Activated naive CD8-positive, alpha-beta T cell treated with anti-CD3 and anti-CD28 coated beads for 36 hours (primary cell): ENCODE data around the gene TBC1D22A. TPM values are rescaled to one million over a fixed set of nuclear protein-coding genes. Genes with fewer than 3 reads are reported as not detected.

Source experiments
- DNase-seq: peaks from one replicate; pipeline ENCODE4 v3.0.0; 2021
- H3K27ac Mint-ChIP-seq: one replicate; pipeline ENCODE4 v1.8.0; 2022; ENCODE audit warnings: mild to moderate bottlenecking, moderate library complexity, mixed read lengths
- H3K27me3 Mint-ChIP-seq: one replicate; pipeline ENCODE4 v1.8.0; 2022; ENCODE audit warnings: mild to moderate bottlenecking, mixed read lengths
- H3K36me3 Mint-ChIP-seq: one replicate; pipeline ENCODE4 v1.8.0; 2021; ENCODE audit warnings: mild to moderate bottlenecking, mixed read lengths
- H3K4me1 Mint-ChIP-seq: one replicate; pipeline ENCODE4 v1.8.0; 2021; ENCODE audit warnings: mixed read lengths
- H3K4me3 Mint-ChIP-seq: one replicate; pipeline ENCODE4 v1.8.0; 2022; ENCODE audit warnings: mild to moderate bottlenecking, moderate library complexity, mixed read lengths
- H3K9me3 Mint-ChIP-seq: one replicate; pipeline ENCODE4 v1.8.0; 2022; ENCODE audit warnings: mixed read lengths
- total RNA-seq, 2 experiments: library from RNA; stranded (reverse); gene quantifications; one replicate each; pipeline ENCODE4 v1.2.3, GENCODE V29; 2021

TBC1D22A gene
- total RNA-seq, 2 experiments from 2014 or later, result 42.1 to 42.4 TPM

DNA sequence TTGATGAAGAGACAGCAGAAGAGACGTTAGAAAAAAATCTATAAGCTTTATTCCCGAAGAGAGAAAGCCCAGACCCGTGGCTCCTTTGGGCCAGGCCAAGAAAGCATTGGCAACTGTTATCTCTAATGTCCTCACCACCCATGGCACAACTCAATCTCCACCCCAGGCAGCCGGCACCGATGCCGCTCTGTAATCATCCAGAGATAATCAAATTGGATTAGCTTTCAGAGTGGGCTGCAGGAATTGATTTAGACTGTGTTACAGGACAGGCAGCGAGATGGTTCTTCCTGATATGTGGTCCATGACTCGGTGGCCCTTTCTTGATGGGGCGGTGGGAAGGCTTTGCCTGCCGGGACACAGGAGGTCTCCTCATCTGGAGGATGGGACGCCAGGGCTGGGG lies 383.9 kb downstream of the TBC1D22A start:
- Mint-ChIP-seq H3K27me3 (no peaks in the 10 kb centered on the region), H3K36me3 (no peaks in the 10 kb centered on the region), H3K4me1 (no peaks in the 10 kb centered on the region)

DNA sequence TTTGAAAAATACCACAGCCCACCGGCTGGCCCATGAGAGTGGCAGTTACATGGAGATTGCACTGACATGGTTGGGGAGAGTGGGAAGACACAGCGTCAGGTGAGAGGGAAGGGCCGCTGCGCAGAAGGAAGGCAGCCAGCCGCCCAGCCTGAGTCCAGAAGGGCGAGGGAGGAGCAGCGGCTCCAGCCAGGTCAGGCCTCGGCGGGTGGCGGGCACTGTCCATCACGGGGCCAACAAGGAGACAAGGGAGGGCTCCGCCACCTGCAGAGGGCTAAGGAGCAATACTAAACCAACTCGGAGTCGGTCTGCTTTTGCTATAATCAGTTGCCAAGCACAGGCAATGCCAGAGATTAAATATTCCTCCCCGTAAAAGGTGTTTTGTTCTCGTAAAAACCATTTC lies 384.5 kb downstream of the TBC1D22A start:
- Mint-ChIP-seq H3K4me3 (no peak overlapping the region), H3K27ac (no peak overlapping the region), H3K36me3 (no peaks in the 10 kb centered on the region), H3K27me3 (no peaks in the 10 kb centered on the region), H3K9me3 (no peaks in the 10 kb centered on the region), H3K4me1 (no peaks in the 10 kb centered on the region)
- no peak for DNase-seq

More for the DNA sequence above, 383.9 kb downstream of the TBC1D22A start:
- H3K4me3 Mint-ChIP-seq, result no peak overlapping the region
- no peak for DNase-seq
- H3K9me3 Mint-ChIP-seq, result no peaks in the 10 kb centered on the region
- H3K27ac Mint-ChIP-seq, result no peak overlapping the region

DNA sequence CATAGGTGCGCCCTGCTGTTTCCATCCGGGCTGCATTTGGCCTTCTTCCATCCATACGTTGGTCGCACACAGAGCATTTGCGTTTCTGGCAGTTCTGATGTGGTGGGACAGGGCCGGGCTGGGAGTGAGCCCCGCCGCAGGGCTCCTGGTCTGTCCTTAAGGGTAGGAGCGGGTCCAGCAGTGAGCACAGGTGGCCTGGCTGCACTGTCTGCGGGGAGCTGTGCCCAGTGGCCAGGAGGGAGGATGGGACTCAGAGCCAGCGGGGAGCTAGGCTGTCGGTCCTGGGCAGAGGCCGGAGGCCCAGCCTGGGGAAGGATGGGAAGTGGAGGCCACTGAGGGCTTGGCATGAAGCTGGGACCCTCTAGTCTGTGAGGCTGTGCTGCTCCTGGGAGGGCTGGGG lies 385.1 kb downstream of the TBC1D22A start:
- Mint-ChIP-seq H3K27ac (no peak overlapping the region), H3K36me3 (no peaks in the 10 kb centered on the region), H3K9me3 (no peaks in the 10 kb centered on the region), H3K4me1 (peaks cover under 1% of the 10 kb centered on the region), H3K27me3 (no peaks in the 10 kb centered on the region), H3K4me3 (no peak overlapping the region)
- DNase-seq, result no peak

DNA sequence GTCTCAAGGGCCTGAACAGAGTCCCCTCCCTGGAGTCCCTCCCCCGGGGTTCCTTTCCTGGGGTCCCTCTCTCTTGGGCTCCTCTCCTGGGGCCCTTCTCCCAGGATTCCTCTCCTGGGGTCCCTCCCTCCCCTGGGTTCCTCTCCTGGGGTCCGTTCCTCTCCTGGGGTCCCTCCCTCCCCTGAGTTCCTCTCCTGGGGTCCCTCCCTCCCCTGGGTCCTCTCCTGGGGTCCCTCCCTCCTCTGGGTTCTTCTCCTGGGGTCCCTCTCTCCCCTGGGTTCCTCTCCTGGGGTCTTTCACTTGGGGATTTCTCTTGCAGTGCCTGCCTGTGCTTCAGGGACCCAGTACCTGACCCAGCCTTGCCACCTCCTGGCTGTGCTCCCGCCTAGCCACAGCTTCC lies 386.1 kb downstream of the TBC1D22A start:
- Mint-ChIP-seq H3K27me3 (no peaks in the 10 kb centered on the region), H3K36me3 (no peaks in the 10 kb centered on the region), H3K4me1 (peaks cover 2% of the 10 kb centered on the region), H3K4me3 (no peak overlapping the region), H3K27ac (no peak overlapping the region), H3K9me3 (no peaks in the 10 kb centered on the region)
- no peak for DNase-seq

DNA sequence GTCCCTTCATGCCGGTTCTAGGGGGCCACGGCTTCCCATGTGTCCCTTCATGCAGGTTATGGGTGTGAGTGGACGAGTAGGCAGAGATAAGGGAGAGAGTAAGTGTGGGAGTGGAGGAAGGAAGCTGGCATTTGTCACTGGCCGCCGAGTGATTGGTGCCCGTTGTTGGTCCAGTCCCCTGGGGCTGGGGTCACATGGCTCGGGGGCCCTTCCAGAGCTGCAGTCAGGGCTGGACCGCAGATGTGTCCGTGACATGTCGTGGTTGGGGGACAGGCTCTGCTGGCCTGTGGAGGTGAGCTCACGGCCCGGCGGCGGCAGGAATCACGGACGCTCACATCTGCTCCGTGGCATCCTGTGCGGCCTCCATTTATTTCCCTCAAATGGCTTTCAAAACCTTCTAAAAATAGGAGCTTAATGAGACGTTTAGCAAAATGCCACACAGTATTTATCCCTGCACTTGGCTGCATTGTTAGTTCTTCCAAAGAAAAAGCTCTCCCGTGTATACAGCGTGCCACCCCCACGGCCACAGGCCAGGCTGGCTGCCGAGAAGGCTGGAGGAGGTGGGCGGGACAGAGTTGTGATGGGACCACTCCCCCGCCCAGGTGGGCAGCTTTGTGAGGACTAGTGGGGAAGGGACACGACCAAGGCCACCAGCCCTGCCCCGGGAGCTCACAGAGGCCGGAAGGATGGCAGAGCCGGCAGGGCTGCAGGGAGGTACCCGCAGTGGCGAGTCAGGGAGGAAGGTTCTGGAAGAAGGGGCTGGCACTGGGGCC lies 386.7 kb downstream of the TBC1D22A start:
- Mint-ChIP-seq H3K9me3 (no peaks in the 10 kb centered on the region), H3K27me3 (no peaks in the 10 kb centered on the region), H3K4me3 (no peak overlapping the region), H3K36me3 (no peaks in the 10 kb centered on the region), H3K4me1 (peaks cover 2% of the 10 kb centered on the region), H3K27ac (peak overlapping the region; percentile 69)
- DNase-seq, result no peak

DNA sequence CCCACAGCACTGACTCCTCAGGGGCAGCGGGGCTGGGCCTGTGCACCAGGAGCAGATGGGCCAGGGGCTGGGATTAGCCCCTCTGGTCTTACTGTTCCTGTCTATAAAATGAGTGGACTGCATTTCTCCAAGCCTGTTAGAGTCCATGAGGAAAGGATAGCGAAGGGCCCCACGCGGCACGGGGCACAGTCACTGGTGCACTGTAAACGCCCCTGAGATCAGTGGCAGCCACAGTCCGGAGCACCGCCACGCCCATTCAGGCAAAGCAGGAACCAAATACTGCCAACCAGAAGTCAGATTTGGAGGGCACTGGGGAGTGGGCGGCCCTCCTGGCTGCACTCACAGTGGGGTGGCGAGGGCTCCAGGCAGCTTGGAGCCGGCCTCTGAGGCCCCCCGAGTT lies 387.5 kb downstream of the TBC1D22A start:
- no peak overlapping the region for H3K27ac Mint-ChIP-seq
- no peaks in the 10 kb centered on the region for H3K9me3 Mint-ChIP-seq
- H3K36me3 Mint-ChIP-seq, result no peaks in the 10 kb centered on the region

DNA sequence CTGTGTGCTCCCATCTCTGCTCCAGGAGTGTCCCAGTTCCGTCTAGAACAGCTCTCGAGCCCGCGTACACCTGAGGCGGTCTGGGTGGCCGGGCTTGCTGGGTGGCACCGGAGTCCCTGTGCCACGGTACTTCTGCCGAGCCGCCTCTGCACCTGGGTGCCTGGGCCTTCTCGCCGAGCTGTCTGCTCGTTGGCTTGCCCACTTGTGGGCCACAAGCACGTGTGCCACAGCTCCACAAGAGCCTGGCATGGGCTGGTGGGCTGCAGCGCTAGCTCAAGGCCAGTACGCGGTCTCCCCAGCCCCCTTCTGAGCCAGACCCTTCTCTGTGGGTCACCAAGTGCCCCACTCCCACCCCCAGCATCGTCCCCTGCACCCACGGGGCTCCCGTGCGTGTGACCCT lies 388.0 kb downstream of the TBC1D22A start:
- no peak overlapping the region for H3K4me3 Mint-ChIP-seq

More for the DNA sequence above, 387.5 kb downstream of the TBC1D22A start:
- DNase-seq, result no peak
- Mint-ChIP-seq H3K4me1 (peaks cover 2% of the 10 kb centered on the region), H3K4me3 (no peak overlapping the region), H3K27me3 (no peaks in the 10 kb centered on the region)

DNA sequence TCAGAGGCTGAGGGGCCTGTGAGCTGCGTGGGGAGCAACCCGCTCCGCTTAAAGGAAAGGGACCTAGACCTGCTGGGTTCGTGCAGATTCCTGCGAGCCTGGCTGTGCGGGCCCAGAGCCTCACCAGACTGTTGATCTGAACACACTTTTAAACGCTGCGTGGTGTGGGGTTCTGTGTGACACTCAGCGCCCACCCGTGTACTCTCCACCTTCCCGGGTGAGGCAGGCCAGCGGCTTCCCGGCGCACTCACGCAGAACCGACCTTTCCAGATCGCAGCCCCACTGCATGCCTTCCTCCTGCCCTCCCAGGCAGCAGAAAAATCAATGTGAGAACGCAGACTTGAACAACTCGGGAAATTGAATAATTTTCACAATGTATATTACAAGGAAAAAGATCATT lies 388.6 kb downstream of the TBC1D22A start:
- DNase-seq, result no peak
- H3K4me1 Mint-ChIP-seq, result peaks cover 2% of the 10 kb centered on the region
- H3K36me3 Mint-ChIP-seq, result no peaks in the 10 kb centered on the region
- H3K4me3 Mint-ChIP-seq, result no peak overlapping the region
- no peaks in the 10 kb centered on the region for H3K27me3 Mint-ChIP-seq
- no peaks in the 10 kb centered on the region for H3K9me3 Mint-ChIP-seq
- no peak overlapping the region for H3K27ac Mint-ChIP-seq

More for the DNA sequence above, 388.0 kb downstream of the TBC1D22A start:
- Mint-ChIP-seq H3K27me3 (no peaks in the 10 kb centered on the region), H3K9me3 (no peaks in the 10 kb centered on the region), H3K27ac (no peak overlapping the region), H3K4me1 (peaks cover 2% of the 10 kb centered on the region), H3K36me3 (no peaks in the 10 kb centered on the region)
- no peak for DNase-seq

DNA sequence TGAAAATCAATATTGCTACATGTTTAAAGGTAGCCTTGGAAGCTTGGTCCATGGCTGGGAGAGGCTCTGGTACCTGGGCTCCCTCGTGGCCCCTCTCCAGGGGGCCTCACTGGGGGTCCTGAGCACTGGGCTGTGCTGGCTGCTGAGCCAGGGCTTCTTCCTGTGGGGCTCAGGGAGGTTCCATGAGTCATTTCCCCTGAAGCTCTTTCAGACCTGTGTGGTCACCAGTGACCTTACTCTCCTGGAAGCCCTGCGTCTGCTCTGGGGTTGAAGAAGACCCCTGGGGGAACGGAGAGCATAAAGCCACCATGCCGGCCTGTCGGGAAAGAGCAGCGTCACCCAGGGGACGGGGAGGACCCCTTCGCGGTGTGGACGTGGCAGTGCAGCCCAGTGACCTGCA lies 389.0 kb downstream of the TBC1D22A start:
- H3K9me3 Mint-ChIP-seq, result no peaks in the 10 kb centered on the region
- H3K4me3 Mint-ChIP-seq, result no peak overlapping the region
- H3K4me1 Mint-ChIP-seq, result peaks cover 2% of the 10 kb centered on the region
- DNase-seq, result no peak
- no peaks in the 10 kb centered on the region for H3K27me3 Mint-ChIP-seq
- H3K36me3 Mint-ChIP-seq, result no peaks in the 10 kb centered on the region
- H3K27ac Mint-ChIP-seq, result no peak overlapping the region

DNA sequence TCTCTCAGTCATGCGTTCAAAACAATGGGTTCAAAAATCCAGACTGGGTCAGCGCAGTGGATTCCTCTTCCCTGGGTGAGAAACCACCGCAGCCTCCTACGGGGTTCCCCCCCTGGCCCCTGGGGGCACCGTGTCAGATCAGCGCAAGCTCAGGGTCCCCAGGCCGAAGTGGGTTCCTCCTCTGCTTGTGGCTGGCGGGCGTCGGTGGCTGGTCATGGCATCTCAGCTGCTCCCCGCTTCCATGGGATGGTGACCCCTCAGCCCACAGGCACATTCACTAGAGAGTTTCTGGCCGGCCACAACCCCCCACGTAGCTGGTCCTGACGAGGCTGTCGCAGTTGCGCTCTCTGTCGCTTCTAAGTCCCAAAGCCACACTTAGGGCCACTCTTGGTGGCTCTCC lies 389.8 kb downstream of the TBC1D22A start:
- no peak for DNase-seq
- Mint-ChIP-seq H3K4me1 (peaks cover 2% of the 10 kb centered on the region), H3K36me3 (no peaks in the 10 kb centered on the region), H3K4me3 (no peak overlapping the region), H3K9me3 (no peaks in the 10 kb centered on the region), H3K27ac (no peak overlapping the region), H3K27me3 (no peaks in the 10 kb centered on the region)

DNA sequence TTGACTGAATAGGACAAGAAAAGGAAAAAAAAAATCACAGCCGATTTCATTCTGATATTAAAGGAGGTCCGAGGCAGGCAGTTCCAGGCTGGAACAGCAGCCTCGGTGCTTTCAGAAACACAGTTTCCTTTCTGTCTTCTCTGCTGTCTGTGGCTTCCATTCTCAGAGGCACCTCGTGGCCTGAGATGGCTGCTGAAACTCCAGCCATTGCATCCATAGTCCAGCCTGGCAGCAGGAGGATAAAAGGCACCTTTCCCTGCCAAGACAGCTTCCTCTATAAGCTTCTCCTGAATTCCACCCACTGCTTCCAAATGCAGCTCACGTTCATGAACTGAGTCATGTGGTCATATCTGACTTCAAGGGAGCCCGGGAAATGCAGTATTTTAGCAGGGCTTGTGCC lies 390.5 kb downstream of the TBC1D22A start:
- Mint-ChIP-seq H3K4me3 (no peak overlapping the region), H3K9me3 (no peaks in the 10 kb centered on the region), H3K36me3 (no peaks in the 10 kb centered on the region), H3K27ac (no peak overlapping the region), H3K4me1 (peaks cover 2% of the 10 kb centered on the region), H3K27me3 (no peaks in the 10 kb centered on the region)
- DNase-seq, result no peak

DNA sequence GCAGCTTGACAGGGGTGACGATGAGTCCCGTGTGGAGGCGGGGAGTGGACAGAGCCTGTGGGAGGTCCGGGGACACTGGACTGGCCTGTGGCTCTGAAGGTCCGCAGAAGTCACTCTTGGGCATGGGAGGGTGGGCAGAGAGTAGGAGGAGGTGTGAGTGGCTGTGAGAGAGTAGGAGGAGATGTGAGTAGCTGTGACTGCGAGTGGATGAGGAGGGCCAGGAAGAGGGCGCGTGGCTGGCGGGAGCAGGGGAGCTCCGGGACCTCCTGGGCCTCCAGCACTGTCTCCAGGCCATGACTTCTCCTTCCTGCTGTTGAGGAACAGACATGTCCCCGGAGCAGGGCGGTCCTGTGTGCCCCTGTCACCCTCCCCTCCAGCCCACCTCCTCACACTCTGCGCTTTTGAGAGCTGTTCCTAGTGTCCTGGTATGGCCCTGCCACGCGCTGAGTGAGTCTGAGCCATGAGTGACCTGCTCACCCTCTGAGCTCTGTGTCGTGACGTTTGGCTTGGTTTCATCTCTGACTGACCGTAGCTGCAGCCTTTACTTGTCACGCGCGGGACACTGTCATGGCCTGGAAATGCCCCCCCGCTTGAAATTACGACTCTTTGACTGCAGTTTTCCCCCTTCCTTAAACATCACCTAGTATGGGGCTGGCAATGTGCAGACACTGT lies 391.5 kb downstream of the TBC1D22A start:
- H3K27ac Mint-ChIP-seq, result no peak overlapping the region
- peaks cover 1% of the 10 kb centered on the region for H3K36me3 Mint-ChIP-seq
- H3K9me3 Mint-ChIP-seq, result no peaks in the 10 kb centered on the region
- no peaks in the 10 kb centered on the region for H3K27me3 Mint-ChIP-seq
- no peak for DNase-seq
- no peak overlapping the region for H3K4me3 Mint-ChIP-seq
- peaks cover 2% of the 10 kb centered on the region for H3K4me1 Mint-ChIP-seq

DNA sequence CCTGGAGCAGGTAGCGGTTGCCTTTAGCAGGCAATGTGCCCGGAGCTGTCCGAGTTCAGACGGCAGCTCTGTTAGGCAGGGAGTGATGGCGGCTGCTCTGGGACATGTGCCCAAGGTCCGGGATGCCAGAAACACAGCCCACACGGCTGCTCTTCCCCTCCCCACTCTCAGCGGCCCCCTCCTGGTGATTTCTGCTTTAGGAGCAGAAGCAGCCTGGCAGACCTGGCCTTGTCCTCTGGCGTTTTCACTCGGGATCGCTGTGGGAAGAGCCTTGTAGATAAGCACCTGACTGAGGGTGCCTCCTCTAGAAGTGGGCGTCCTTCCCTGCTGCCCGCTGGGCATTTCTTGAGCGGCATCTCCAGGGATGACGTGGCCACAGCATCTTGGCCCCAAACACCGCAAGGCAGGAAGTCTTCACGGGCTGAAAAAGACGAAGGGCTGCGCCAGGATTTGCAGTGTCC lies 392.2 kb downstream of the TBC1D22A start:
- Mint-ChIP-seq H3K36me3 (peaks cover 1% of the 10 kb centered on the region), H3K27me3 (no peaks in the 10 kb centered on the region), H3K4me3 (no peak overlapping the region), H3K4me1 (peaks cover 2% of the 10 kb centered on the region), H3K9me3 (no peaks in the 10 kb centered on the region), H3K27ac (no peak overlapping the region)
- no peak for DNase-seq

DNA sequence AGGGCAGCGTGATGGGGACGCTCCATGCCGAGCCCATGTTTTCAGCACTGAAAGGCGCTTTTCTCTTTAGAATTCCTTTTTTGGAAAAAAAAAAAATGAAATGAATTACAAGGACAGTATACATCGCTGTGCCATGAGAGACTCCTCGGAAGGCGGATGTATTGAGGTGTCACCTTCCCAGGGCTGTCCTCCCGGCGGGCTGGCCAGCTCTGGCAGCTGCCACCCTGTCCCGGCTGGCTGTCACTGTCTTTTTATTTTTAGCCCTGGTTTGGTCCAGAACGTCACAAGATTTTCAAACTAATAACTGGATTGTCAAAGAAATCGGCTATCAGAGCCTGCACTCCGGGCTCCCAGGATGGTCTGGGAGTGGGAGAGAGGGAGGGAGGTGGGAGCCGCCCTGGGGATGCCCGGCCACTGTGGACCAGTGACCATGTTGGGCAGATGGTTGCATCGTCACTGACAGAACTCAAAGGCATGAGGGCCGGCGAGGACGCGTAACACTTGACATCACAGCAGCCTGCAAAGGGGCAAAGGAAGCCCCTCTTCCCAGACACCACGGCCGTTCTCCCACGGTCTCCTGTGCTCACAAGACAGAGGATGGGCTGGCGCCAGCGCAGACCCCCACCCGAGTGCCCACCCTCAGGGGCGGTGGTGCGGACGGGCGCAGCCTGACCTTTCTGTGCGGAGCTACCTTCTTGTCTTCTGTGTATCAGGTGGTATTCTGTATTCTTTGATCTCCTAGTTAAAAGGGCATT lies 392.9 kb downstream of the TBC1D22A start:
- no peak overlapping the region for H3K27ac Mint-ChIP-seq
- no peak overlapping the region for H3K4me3 Mint-ChIP-seq
- no peaks in the 10 kb centered on the region for H3K9me3 Mint-ChIP-seq
- peaks cover 2% of the 10 kb centered on the region for H3K4me1 Mint-ChIP-seq
- H3K27me3 Mint-ChIP-seq, result no peaks in the 10 kb centered on the region
- peaks cover 1% of the 10 kb centered on the region for H3K36me3 Mint-ChIP-seq
- no peak for DNase-seq

DNA sequence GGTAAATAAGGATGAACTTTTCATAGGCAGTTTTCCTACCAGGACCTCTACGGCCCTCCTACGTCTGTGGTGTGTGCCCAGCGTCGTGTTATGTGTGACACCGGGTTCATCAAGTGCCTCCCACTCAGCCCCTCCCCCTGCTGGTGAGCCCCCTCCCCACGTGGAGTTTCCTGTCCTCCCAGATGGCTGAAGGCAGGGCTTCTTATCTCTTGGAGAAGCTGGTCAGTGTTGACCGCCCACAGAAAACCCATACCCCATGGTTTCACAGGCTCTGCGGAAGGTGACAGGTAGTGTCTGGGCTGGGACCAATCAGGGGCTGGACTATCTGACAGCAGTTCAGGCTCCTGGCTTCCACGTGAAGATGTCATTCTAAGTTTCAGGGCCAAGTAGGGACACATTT lies 393.5 kb downstream of the TBC1D22A start:
- peaks cover 2% of the 10 kb centered on the region for H3K4me1 Mint-ChIP-seq
- DNase-seq, result no peak
- no peak overlapping the region for H3K27ac Mint-ChIP-seq
- H3K9me3 Mint-ChIP-seq, result no peaks in the 10 kb centered on the region
- H3K36me3 Mint-ChIP-seq, result peaks cover 1% of the 10 kb centered on the region
- H3K4me3 Mint-ChIP-seq, result no peak overlapping the region
- H3K27me3 Mint-ChIP-seq, result no peaks in the 10 kb centered on the region
